ENCODE measurements around the gene SGMS1. TPM values are rescaled to one million over a fixed set of nuclear protein-coding genes. Genes with fewer than 3 reads are reported as not detected.

Gene SGMS1
- total RNA-seq, 6 experiments from 2014 or later: 13.6 to 49.8 (median 20.0) TPM

- no peak overlapping the region for H3K4me3 ChIP-seq
- DNase-seq: no peak
- H3K27me3 ChIP-seq: no peaks in the 10 kb centered on the region
- 89% methylated on average over 1 of the region's 1 CpG for WGBS (ENCODE audit: insufficient coverage, low coverage, low lambda C conversion rate, missing lambda C conversion rate)
- TF ChIP-seq CTCF (IDR thresholded peaks at IDR 0.05) (no peak), POLR2A (IDR thresholded peaks at IDR 0.05) (no peak)
- H3K4me1 ChIP-seq: no peaks in the 10 kb centered on the region
- no peaks in the 10 kb centered on the region for H3K9me3 ChIP-seq
- H3K27ac ChIP-seq: no peak overlapping the region
- intact Hi-C loops (cut with DNase I): no loop called here
- ATAC-seq: no peak
- H3K36me3 ChIP-seq: no peaks in the 10 kb centered on the region
These were observed 11.5 kb upstream of the SGMS1 start for GRCh38 chr10:50635286-50635685.

- Histone ChIP-seq H3K4me3 (no peak overlapping the region), H3K4me1 (no peaks in the 10 kb centered on the region), H3K27me3 (no peaks in the 10 kb centered on the region), H3K9me3 (no peaks in the 10 kb centered on the region), H3K27ac (no peak overlapping the region), H3K36me3 (no peaks in the 10 kb centered on the region)
- TF ChIP-seq CTCF (IDR thresholded peaks at IDR 0.05): no peak
- TF ChIP-seq POLR2A (IDR thresholded peaks at IDR 0.05): no peak
- ATAC-seq (no peak), DNase-seq (no peak)
- 64% methylated on average over 1 of the region's 1 CpG for WGBS (ENCODE audit: insufficient coverage, low coverage, low lambda C conversion rate, missing lambda C conversion rate)
- intact Hi-C loops (cut with DNase I): no loop called here
These were observed 10.7 kb upstream of the SGMS1 start for GRCh38 chr10:50634479-50634878.

GRCh38 chr10:50631052-50631451 is 7.3 kb upstream of the SGMS1 start:
- Histone ChIP-seq H3K27me3 (no peaks in the 10 kb centered on the region), H3K27ac (no peak overlapping the region), H3K4me1 (no peaks in the 10 kb centered on the region), H3K4me3 (no peak overlapping the region), H3K9me3 (no peaks in the 10 kb centered on the region), H3K36me3 (no peaks in the 10 kb centered on the region)
- intact Hi-C loops (cut with DNase I): no loop called here
- DNase-seq: no peak
- TF ChIP-seq POLR2A (IDR thresholded peaks at IDR 0.05) (no peak), CTCF (IDR thresholded peaks at IDR 0.05) (no peak)
- ATAC-seq: no peak
- 97% methylated on average over 20 of the region's 30 CpGs for WGBS (ENCODE audit: insufficient coverage, low coverage, low lambda C conversion rate, missing lambda C conversion rate)

GRCh38 chr10:50629495-50630122 is 5.9 kb upstream of the SGMS1 start:
- TF ChIP-seq CTCF (IDR thresholded peaks at IDR 0.05) (no peak), POLR2A (IDR thresholded peaks at IDR 0.05) (no peak)
- Histone ChIP-seq H3K9me3 (no peaks in the 10 kb centered on the region), H3K27ac (no peak overlapping the region), H3K36me3 (no peaks in the 10 kb centered on the region), H3K4me1 (no peaks in the 10 kb centered on the region), H3K27me3 (no peaks in the 10 kb centered on the region), H3K4me3 (no peak overlapping the region)
- ATAC-seq (no peak), DNase-seq (no peak)
- intact Hi-C loops (cut with DNase I): loop anchor here in 1 of 2 donors (10.0 kb wide), 1 partner anchor 55 kb away; no protein-coding TSS in a partner anchor
- 43% methylated on average over 2 of the region's 3 CpGs for WGBS (ENCODE audit: insufficient coverage, low coverage, low lambda C conversion rate, missing lambda C conversion rate)
